Measurements from ENCODE around the gene CCDC197.
A peak's percentile ranks its signal among the peaks of the same experiment; 100 is the strongest.

CCDC197 gene

GRCh38 chr14:93962701-93963601, 34.1 kb upstream of the CCDC197 start:
- DNase-seq: no peak

DNA sequence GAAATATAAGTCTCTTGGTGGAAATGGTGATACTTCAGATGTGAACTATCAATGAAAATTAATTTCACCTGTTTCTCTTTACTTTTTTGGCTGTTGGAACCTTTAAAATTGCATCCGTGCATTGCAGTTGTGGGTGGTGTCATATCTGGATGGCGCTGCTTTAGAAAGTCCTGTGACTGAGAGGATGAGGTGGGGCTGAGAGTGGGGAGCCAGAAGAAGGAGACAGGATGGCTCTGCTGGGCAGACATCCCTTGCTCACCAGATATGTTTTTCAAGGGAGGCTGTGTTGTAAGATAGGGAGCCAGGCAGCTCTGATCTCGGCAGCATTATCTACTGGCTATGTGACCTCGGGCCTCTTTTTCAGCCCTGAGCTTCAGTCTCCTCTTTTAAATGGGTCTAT, 33.4 kb upstream of the CCDC197 start:
- DNase-seq: no peak

GRCh38 chr14:93964281-93964680, 32.8 kb upstream of the CCDC197 start:
- DNase-seq: no peak

GRCh38 chr14:93964820-93965286, 32.2 kb upstream of the CCDC197 start:
- no peak for DNase-seq

DNA sequence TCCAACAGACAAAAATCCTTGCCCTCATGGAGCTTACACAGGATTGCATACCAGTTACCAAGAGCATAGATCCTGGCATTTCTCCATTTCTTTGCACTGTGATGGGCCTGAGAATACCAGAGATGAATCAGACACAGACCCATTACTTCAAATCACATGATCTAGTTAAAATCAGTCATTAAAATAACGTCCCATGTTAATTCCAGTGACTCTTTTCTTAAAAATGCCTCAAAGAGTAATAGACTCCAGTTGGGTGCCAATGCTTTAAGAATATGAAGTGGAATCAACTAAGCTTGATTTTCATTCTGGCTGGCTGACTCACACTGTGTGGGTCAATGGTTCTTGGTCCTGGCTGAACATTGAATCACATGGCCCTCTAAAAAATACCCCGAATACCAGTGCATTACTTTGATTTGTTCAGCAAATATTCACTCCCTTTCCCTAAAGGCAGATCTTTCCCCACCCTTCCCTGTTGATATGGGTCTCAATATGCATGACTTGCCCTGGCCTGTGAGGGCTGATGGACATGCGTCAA, 31.7 kb upstream of the CCDC197 start:
- no peak for DNase-seq

DNA sequence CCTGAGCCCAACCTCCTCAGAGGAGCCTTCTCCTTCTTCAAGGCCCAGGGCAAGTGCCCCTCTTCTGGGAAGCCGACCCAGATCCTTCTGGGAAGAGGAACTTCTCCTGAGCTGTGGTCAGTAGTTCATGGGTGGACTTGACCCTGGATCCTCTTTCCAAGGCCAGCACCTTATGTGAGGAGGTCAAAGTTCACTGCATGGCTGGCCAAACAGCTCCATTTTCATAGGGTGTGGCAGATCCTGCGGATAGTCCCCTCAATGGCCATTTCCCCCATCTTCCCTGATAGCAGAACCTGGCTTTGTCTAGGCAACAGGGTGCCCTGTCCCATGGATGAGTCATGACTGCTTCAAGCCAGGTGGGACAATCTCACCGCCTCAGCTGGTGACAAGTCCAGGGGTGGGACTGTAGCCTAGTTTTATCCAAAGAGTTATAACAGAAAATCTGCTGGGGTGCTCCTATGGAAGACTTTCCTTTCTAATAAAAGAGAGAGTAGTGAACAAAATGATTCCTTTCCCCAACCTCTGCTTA, 31.1 kb upstream of the CCDC197 start:
- no peak for DNase-seq

DNA sequence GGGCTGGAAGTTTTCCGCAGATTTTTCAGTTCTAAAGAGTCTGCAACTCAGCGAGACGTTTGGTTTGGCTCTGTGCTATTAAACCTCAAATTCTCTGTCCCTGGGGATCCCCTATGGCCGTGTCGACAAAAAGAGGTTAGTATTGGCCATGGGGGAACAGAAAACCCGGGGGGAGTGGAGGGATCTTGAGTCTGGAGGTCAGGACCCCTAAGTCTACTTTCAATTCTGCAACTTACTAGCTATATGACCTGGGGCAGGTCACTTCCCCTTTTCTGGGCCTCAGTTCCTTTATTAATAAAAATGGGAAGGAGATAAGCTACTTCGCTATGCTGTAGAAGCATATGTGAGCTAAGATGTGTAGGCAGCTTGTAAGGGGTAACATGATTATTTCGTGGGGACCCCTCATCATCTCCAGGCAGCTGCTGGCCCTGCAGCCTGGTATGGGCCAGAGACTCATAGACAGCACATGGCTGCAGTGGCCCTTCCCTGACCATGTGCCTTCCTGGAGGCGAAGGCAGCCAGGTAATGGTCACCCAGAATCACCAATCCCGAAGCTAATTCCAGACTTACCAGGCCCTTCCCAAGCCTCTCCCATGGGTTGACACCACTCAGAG, 29.4 kb upstream of the CCDC197 start:
- no peak for DNase-seq

DNA sequence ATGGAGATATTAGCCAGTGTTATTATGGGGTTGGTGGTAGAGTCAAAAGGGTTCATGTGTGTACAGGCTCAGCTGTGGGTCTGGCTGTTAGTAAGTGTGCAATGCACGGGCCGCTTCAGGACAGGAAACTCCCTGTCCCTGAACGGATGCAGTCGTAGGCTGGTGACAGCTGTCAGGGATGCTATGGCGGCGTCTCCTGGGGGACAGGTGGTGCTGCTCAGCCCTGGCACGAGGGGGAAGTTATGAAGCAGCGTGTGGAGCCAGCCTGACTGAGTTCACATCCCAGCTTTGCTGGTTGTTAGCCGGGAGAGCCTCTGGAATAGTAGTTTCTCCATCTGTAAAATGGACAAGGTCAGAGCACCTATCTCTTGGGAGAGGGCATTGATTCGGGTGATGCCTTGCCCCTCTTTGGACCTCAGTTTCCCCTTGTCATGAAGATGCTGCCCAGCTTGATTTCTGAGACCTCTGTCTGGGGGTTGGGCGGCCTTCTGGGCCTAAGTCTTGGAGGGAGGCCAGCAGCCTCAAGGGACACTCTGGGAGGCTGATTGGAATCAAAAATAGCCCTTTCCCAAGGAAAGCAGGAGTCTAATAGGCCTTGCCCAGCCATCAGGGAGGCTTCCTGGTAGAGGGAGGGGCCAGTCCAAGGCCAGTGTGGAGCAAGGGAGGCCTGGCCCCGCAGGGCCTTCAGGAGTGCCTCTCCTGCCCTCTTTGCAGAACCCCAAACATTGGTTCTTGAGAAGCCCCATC, 27.8 kb upstream of the CCDC197 start:
- peak; percentile 86 for DNase-seq

DNA sequence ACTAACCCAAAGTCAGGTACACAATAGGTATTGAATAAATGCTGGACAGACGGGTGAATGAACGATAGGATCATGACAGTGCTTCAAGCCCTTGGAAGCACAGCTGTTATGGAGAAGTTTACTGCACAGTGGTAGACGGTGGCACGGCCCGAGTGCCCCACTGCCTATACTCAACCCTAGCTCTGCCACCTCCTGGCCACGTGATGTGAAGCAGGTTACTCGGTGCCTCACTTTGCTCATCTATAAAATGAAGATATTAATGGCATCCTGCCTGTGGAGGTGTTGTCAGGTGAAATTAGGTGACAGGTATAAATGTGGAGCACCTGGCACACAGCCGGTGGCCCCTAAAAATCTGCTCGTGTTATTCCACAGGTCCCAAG, 26.5 kb upstream of the CCDC197 start:
- DNase-seq: peak; percentile 86

GRCh38 chr14:93970965-93971634, 26.0 kb upstream of the CCDC197 start:
- peak; percentile 77 for DNase-seq

DNA sequence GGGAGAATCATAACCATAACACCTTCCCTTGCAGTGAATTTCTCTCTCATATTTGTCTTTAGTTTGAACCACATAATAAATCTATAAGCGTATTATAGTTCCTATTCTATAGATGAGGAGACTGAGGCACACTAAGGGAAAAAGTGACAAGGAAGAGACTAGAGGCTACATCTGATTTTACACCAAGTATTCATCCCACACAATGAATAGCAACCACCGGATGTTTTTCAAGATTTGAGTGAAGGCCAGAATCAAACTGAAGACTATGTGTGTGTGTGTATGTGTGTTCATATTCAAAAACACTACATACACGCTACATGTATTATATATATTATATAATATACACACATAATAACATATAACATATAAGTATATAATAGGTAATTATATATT, 25.5 kb upstream of the CCDC197 start:
- DNase-seq: no peak

DNA sequence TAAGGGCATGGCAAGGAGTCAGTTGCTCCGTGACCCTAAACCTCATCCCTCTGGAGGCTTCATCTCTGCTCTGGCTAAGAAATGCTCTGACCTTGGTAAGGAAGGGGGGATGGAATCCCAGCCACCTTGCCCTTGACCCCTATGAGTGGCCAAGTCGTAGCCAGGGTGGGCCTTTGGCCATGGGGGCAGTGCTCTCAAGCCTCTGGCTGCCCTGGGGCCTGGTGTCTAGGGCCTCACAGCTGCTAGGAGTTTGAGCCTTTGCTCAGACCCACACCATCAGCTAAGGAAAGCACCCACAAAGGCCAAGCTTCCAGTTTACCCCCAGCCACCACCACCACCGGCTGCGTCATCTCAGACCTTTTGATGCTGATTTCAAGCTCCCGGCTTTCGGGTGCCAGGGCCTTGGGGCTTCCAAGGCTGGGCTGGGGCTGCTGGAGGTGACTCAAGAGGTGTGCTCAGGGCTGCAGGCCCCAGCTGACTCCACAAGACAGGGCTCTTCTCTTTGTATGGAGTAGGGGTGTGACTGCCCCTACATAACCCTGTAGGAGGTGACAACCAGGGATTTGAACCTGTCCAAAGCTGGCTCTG, 24.4 kb upstream of the CCDC197 start:
- DNase-seq: no peak

- DNase-seq: no peak
Observed at GRCh38 chr14:93973607-93974006, 23.5 kb upstream of the CCDC197 start.

DNA sequence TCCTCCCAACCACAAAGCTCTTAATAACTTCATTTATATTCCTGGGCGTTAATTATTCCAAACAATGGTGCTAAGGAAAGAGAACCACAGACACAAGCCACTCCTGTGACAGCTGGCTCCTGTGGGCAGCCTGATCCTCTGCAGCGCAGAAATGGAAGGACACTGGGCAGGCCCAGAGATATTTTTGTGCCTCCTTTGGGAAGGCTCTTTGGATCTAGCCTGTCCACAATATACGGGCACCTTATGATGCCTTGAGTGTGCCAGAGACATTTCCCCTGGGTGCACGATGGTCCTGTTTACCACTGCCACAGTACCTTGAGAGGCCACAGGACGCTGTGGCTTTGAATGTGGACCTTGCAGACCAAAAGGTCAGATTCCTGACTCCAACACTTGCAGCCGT, 22.8 kb upstream of the CCDC197 start:
- peak; percentile 37 for DNase-seq

GRCh38 chr14:93974833-93975232, 22.3 kb upstream of the CCDC197 start:
- peak; percentile 96 for DNase-seq

DNA sequence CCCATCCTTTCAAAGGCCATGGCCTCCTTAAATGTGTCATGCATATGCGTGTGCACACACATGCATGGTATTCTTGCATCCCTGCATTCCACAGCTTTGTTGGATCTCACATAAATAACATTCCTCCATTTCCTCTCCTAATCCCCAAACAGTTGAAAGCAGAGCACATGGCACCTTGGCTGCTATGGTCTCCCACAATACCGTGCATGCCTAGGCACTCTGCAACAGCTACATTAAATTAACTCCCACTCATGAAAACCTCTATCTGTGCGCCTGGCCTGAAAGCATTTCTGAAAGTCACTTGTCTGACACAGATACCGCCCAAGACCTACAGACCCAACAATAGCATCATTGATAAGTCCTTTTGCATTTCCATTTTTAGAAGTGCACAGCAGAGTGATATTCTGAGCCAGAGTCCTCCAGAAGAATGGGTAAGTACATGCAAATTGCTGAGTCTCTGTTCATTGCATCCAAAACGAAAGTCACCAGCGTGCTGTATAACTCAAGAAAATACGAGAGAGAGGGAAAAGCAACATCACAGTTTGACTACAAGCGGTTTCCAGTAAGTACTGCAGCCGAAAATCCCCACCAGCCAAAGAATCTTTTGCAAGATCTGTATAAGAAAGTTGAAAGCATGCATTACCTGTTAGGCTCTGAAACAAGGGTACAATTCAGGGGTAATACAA, 21.2 kb upstream of the CCDC197 start:
- no peak for DNase-seq

GRCh38 chr14:93976477-93977057, 20.5 kb upstream of the CCDC197 start, which contains the start of gene ASB2:
Gene ASB2 (minus strand): TSS chr14:93976570. CDS start chr14:93964539, 12,031 bp downstream.
- no peak for DNase-seq

- no peak for DNase-seq
Observed at GRCh38 chr14:93977171-93977570, 19.9 kb upstream of the CCDC197 start.

DNA sequence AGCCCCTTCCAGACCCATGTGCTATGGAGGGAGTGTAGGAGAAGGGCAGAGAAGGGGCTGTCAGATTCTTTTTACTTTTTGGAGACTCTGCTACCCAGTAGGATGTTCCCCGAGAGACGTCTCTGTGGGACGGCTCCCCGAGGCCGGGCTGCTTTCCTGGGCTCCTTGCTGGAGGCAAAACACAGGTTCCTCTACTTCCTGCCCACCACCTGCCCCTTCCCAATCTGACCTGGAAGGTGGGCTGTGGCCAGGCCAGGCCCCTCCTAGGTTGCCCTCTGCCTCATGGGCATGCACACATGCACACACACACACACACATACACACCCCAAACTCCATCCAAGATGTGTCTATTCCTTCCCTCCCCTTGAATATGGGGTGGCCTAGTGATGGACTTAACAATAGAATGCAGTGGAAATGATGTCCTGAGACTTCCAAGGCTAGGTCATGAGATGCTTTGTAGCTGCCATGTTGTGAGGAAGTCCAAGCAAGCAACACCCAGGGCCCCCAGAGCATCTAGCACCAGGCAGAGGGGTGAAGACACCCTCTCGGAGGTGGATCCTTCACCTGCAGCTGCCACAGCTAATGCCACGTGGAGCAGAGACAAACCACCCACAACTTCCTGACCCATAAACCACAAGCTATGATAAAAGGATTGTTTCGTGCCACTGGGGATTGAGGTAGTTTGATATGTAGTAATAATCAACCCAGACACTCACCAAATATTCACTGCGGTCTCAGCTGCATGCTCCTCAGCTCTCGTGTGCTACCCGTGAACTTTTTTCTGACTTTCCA, 19.1 kb upstream of the CCDC197 start:
- no peak for DNase-seq

DNA sequence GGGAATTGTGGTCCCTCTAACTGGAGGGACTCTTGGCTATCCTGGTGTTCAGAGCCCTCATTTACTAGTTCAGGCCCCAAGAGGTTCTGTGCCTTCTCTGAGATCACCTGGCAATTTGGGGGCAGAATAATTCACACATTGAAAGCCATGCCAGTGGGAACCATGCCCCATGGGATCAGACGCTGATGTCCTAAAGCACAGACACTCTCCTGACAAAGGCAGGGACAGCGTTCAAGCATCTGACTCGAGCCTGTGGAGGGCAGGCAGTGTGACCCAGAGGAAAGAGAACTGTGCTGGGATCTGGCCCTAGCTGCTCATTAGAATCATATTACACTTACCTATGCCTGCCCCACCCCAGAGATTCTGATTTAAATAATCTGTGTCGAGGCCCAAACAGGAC, 18.4 kb upstream of the CCDC197 start:
- no peak for DNase-seq
